Measurements from ENCODE around the gene SLC35A4. TPM values are rescaled to one million over a fixed set of nuclear protein-coding genes. Genes with fewer than 3 reads are reported as not detected.

The SLC35A4 gene
- total and polyA plus RNA-seq, 2 of the 8 experiments (the other 6 are each of a cell fraction or from before 2014, with no cell fraction given), result 78.6 to 133 TPM

- Histone ChIP-seq H3K18ac (ENCODE audit: extremely low read depth, low read length) (peak overlapping the region; percentile 95), H3K4me1 (replicated peaks in 1 of 4; ENCODE audit: control insufficient read depth in 3 of 4, insufficient read depth in 4 of 4, low read length in 3 of 4) (peaks cover 0 to 11% (median 4%) of the 10 kb centered on the region in 4 experiments; a peak in 5 of 7 replicates), H4K5ac (ENCODE audit: insufficient read length, low read depth, low read length) (peak overlapping the region; percentile 87), H3K79me1 (ENCODE audit: low read depth, low read length) (peaks cover 7% of the 10 kb centered on the region), H3K23ac (ENCODE audit: insufficient read length) (no peak overlapping the region), H3K23me2 (ENCODE audit: low read depth, low read length) (peaks cover 14% of the 10 kb centered on the region), H2BK15ac (ENCODE audit: low read length) (0 out of 2 replicates have a peak overlapping the region, but pooled peaks have one; percentile 2), H2AFZ (ENCODE audit: low read length) (peak overlapping the region; percentile 81), H2BK5ac (ENCODE audit: low read depth, low read length) (peak overlapping the region; percentile 76; the same call in 1 of the 2 replicates), H3K9ac (replicated peaks in 1 of 4; ENCODE audit: extremely low read depth in 1 of 4, low read depth in 3 of 4, low read length in 3 of 4) (peak overlapping the region; percentile 72 to 95 (median 85)), H3K14ac (ENCODE audit: insufficient read length) (no peak overlapping the region), H3K56ac (replicated peaks; ENCODE audit: insufficient read length, low read depth, low read length) (peak overlapping the region; percentile 78), H3K9me3 (ENCODE audit: insufficient read depth in 2 of 2, low read depth in 1 of 2, low read length in 1 of 2) (no peaks in the 10 kb centered on the region), H2AK5ac (ENCODE audit: low read depth, low read length) (peak overlapping the region; percentile 86; the same call in 1 of the 2 replicates), H4K8ac (ENCODE audit: extremely low read depth, insufficient read depth, low read length) (peak overlapping the region; percentile 84; the same call in 1 of the 2 replicates), H2BK12ac (ENCODE audit: low read depth, low read length) (peak overlapping the region; percentile 35; the same call in 1 of the 2 replicates), H4K91ac (replicated peaks; ENCODE audit: insufficient read length, low read length) (peak overlapping the region; percentile 91), H3K4me3 (ENCODE audit: extremely low read depth in 1 of 4, insufficient read depth in 2 of 4, low read depth in 3 of 4, low read length in 4 of 4) (peak overlapping the region; percentile 90 to 99 (median 95)), H3K4ac (replicated peaks; ENCODE audit: insufficient read length, low read depth, low read length) (peak overlapping the region; percentile 17), H3K27me3 (replicated peaks in 1 of 4; ENCODE audit: control insufficient read depth in 3 of 4, extremely low read depth in 1 of 4, insufficient read depth in 3 of 4, low read length in 3 of 4) (no peaks in the 10 kb centered on the region; a peak in 1 of 7 replicates), H2BK120ac (replicated peaks; ENCODE audit: low read depth, low read length) (no peak overlapping the region), H4K20me1 (replicated peaks in 1 of 2; ENCODE audit: control insufficient read depth in 1 of 2, insufficient read depth in 2 of 2, low read length in 2 of 2) (no peaks in the 10 kb centered on the region), H2BK20ac (ENCODE audit: low read length) (no peak overlapping the region), H3K27ac (ENCODE audit: low read depth, low read length) (peak overlapping the region; percentile 65), H3K36me3 (ENCODE audit: control insufficient read depth in 2 of 4, insufficient read depth in 4 of 4, low read length in 3 of 4) (peaks cover 0 to 18% (median 13%) of the 10 kb centered on the region in 4 experiments; a peak in 4 of 8 replicates), H3K4me2 (ENCODE audit: insufficient read depth in 1 of 2, low read depth in 2 of 2, low read length in 2 of 2) (peak overlapping the region; percentile 90 to 98), H3K79me2 (ENCODE audit: control insufficient read depth in 1 of 2, insufficient read depth in 2 of 2, low read length in 2 of 2) (peaks cover 3 to 9% of the 10 kb centered on the region in 2 experiments; a peak in 3 of 4 replicates)
- whole genome bisulfite sequencing, 2 experiments (ENCODE audit: extremely low coverage in 1 of 2, insufficient coverage in 1 of 2, insufficient read length in 1 of 2, insufficient replicate concordance in 2 of 2, low coverage in 1 of 2, low lambda C conversion rate in 2 of 2, missing lambda C conversion rate in 1 of 2), result 17% methylated on average over 12 of the region's 13 CpGs; no CpG with 5 or more reads in 1 of the 2 experiments
- FAIRE-seq (no peak), DNase-seq (ENCODE audit: low read depth in 1 of 2, low spot score in 2 of 2) (no peak)
- POLR2A ChIA-PET (ENCODE audit: partially characterized antibody), result interaction anchor here (1.0 to 10.0 kb wide), 4 partner anchors 8 to 78 kb away, joined by 3 to 94 read pairs (median 14); partner anchors contain the start of genes EIF4EBP3 and SRA1
- CTCF ChIA-PET (ENCODE audit: partially characterized antibody), result interaction anchor here (0.9 to 3.4 kb wide), 3 partner anchors 12 to 74 kb away, joined by 3 to 20 read pairs (median 4); no protein-coding TSS in a partner anchor
- TF ChIP-seq NANOG (IDR thresholded peaks at IDR 0.05; ENCODE audit: insufficient read depth, low read depth, low read length, poor library complexity, severe bottlenecking) (no peak), SIRT6 (IDR thresholded peaks at IDR 0.05; ENCODE audit: low read length) (no peak), CBX8 (IDR thresholded peaks at IDR 0.05; ENCODE audit: borderline replicate concordance, low read depth, low read length) (no peak), PHF8 (conservative IDR thresholded peaks at IDR 0.05; ENCODE audit: low read depth, low read length) (no peak), YY1 (IDR thresholded peaks at IDR 0.05; ENCODE audit: low read depth, low read length) (no peak), BCL11A (IDR thresholded peaks at IDR 0.05; ENCODE audit: low read depth in 2 of 2, low read length in 2 of 2) (no peak), SP1 (IDR thresholded peaks at IDR 0.05; ENCODE audit: low read depth, low read length) (no peak), ATF3 (IDR thresholded peaks at IDR 0.05; ENCODE audit: insufficient read depth, low read depth, low read length) (no peak), POLR2AphosphoS5 (IDR thresholded peaks at IDR 0.05; ENCODE audit: low read depth, low read length) (no peak), SIN3A (conservative IDR thresholded peaks at IDR 0.05 in 1 of 2, IDR thresholded peaks at IDR 0.05 in 1 of 2; ENCODE audit: low read depth in 1 of 2, low read length in 2 of 2) (no peak)
Observed at GRCh38 chr5:140565024-140565779, 574 bp downstream of the SLC35A4 start.
